HCT116 (cell line): Measurements from ENCODE around the gene ALDH1A1. TPM values are rescaled to one million over a fixed set of nuclear protein-coding genes. Genes with fewer than 3 reads are reported as not detected.

Experiments used
- ATAC-seq: fragments of 200-7000 bp; cut with Tn5 transposase; 2 replicates; pipeline ENCODE4 v1.9.1; 2020; ENCODE audit warnings: mild to moderate bottlenecking, moderate library complexity
- BruUV-seq: library from RNA; stranded (reverse); fragments of 400-500 nt; replicated peaks from 2 replicates; lab custom pipeline; 2021; lab: Mats Ljungman, UMichigan
- CTCF ChIA-PET: fragments of 300-600 bp; sonication (Branson Sonifier 250); formaldehyde crosslinking; loops from one replicate; lab custom pipeline; 2021; ENCODE audit warnings: antibody characterized with exemption; lab: Charles Lee
- POLR2A ChIA-PET: fragments of 300-600, 350-600 bp; sonication (Branson Sonifier 250); formaldehyde crosslinking; loops from one replicate; lab custom pipeline; 2021; ENCODE audit warnings: antibody characterized with exemption; lab: Charles Lee
- RAD21 ChIA-PET, 2 experiments: fragments of 300-600 bp; sonication (Branson Sonifier 250); formaldehyde crosslinking; loops; one replicate each; lab custom pipeline; 2023; ENCODE audit warnings: low total read pairs in 2 of 2; ENCODE audit not compliant: uncharacterized antibody in 2 of 2, unreplicated experiment in 2 of 2, low non-redundant PET in 1 of 2; lab: Charles Lee
- DNase-seq: peaks from one replicate; pipeline ENCODE4 v3.0.0-alpha.2; 2010; ENCODE audit warnings: low read depth, low spot score
- H2AFZ ChIP-seq: fragments of 200-600 bp; shearing (Covaris generic), sonication (generic); 2 replicates; pipeline ENCODE4 v1.6.1; 2017; ENCODE audit warnings: low read depth, mixed run types, mixed read lengths, antibody characterized with exemption, low read length; ENCODE audit not compliant: poor library complexity, severe bottlenecking
- H3K27ac ChIP-seq: 2 replicates; pipeline ENCODE4 v1.5.1; 2012; ENCODE audit warnings: low read depth, low read length
- H3K27me3 ChIP-seq: fragments of 200-600 bp; sonication (generic); 2 replicates; pipeline ENCODE4 v1.6.1; 2016; ENCODE audit warnings: mixed run types, low read length, mixed read lengths; ENCODE audit not compliant: insufficient read depth
- H3K36me3 ChIP-seq, 2 experiments: fragments of 200-500 bp in 1 of 2; fragments of 200-600 bp in 1 of 2; sonication (Bioruptor generic) in 1 of 2; sonication (generic) in 1 of 2; 2 replicates each; pipeline versions ENCODE4 v1.5.1 to v1.6.1; 2014 to 2016; ENCODE audit warnings: low read length in 2 of 2, inconsistent platforms in 1 of 2, mixed read lengths in 1 of 2, mixed run types in 1 of 2; ENCODE audit not compliant: insufficient read depth in 2 of 2, control insufficient read depth in 1 of 2
- H3K4me1 ChIP-seq, 2 experiments: fragments of 200-600 bp in 1 of 2; sonication (generic) in 1 of 2; 2 replicates each; pipeline versions ENCODE4 v1.5.1 to v1.6.1; 2012 to 2017; ENCODE audit warnings: low read length in 2 of 2, inconsistent platforms in 1 of 2, mild to moderate bottlenecking in 1 of 2, mixed read lengths in 1 of 2, mixed run types in 1 of 2, moderate library complexity in 1 of 2; ENCODE audit not compliant: insufficient read depth in 2 of 2, control insufficient read depth in 1 of 2
- H3K4me2 ChIP-seq: fragments of 200-600 bp; sonication (generic); 2 replicates; pipeline ENCODE4 v1.6.1; 2017; ENCODE audit warnings: mixed run types, low read length, mixed read lengths
- H3K4me3 ChIP-seq, 2 experiments: fragments of 200-600 bp in 1 of 2; sonication (generic) in 1 of 2; replicated peaks in 1 of 2; 2 replicates each; pipeline ENCODE4 v1.5.1; 2011 to 2016; ENCODE audit warnings: low read length in 2 of 2, control low read depth in 1 of 2, low read depth in 1 of 2, mild to moderate bottlenecking in 1 of 2, mixed read lengths in 1 of 2, mixed run types in 1 of 2
- H3K79me2 ChIP-seq: fragments of 200-600 bp; sonication (generic); 2 replicates; pipeline ENCODE4 v1.6.1; 2017; ENCODE audit warnings: mild to moderate bottlenecking, mixed run types, low read length, moderate library complexity, mixed read lengths; ENCODE audit not compliant: insufficient read depth
- H3K9ac ChIP-seq: fragments of 200-600 bp; sonication (generic); 2 replicates; pipeline ENCODE4 v1.6.1; 2016; ENCODE audit warnings: low read length, mixed read lengths
- H3K9me2 ChIP-seq: fragments of 200-600 bp; sonication (generic), shearing (Covaris generic); 2 replicates; pipeline ENCODE4 v1.6.1; 2017; ENCODE audit warnings: mixed run types, mild to moderate bottlenecking, moderate library complexity; ENCODE audit not compliant: insufficient read depth
- H3K9me3 ChIP-seq, 2 experiments: fragments of 200-500 bp in 1 of 2; fragments of 200-600 bp in 1 of 2; sonication (Bioruptor generic) in 1 of 2; sonication (generic) in 1 of 2; 2 replicates each; pipeline ENCODE4 v1.6.1; 2014 to 2017; ENCODE audit warnings: low read length in 2 of 2, mixed read lengths in 2 of 2, inconsistent platforms in 1 of 2, low read depth in 1 of 2, mild to moderate bottlenecking in 1 of 2, mixed run types in 1 of 2, moderate library complexity in 1 of 2; ENCODE audit not compliant: control insufficient read depth in 1 of 2, insufficient read depth in 1 of 2
- H4K20me1 ChIP-seq: fragments of 200-600 bp; sonication (generic), shearing (Covaris generic); 2 replicates; pipeline ENCODE4 v1.6.1; 2017; ENCODE audit warnings: mixed run types, mild to moderate bottlenecking, moderate library complexity; ENCODE audit not compliant: insufficient read depth
- EZH2 ChIP-seq: fragments of 200-600 bp; sonication (generic); IDR thresholded peaks from 2 replicates; pipeline ENCODE4 v1.6.1; 2017; ENCODE audit warnings: antibody characterized with exemption, mixed run types
- POLR2A ChIP-seq: IDR thresholded peaks from 2 replicates; pipeline ENCODE4 v1.7.0; 2011; ENCODE audit warnings: borderline replicate concordance; ENCODE audit not compliant: insufficient read depth, insufficient read length; ENCODE audit errors: extremely low read depth
- RAD21 ChIP-seq: IDR thresholded peaks from 2 replicates; pipeline ENCODE4 v1.6.1; 2012; ENCODE audit warnings: low read depth, mild to moderate bottlenecking
- SIN3A ChIP-seq: IDR thresholded peaks from 2 replicates; pipeline ENCODE4 v1.6.1; 2012; ENCODE audit warnings: low read depth
- YY1 ChIP-seq: IDR thresholded peaks from 2 replicates; pipeline ENCODE4 v1.6.1; 2011; ENCODE audit warnings: low read length, low read depth, moderate library complexity, mild to moderate bottlenecking; ENCODE audit not compliant: insufficient replicate concordance; ENCODE audit errors: extremely low read depth
- ZFX ChIP-seq: fragments of 450-650 bp; IDR thresholded peaks from 2 replicates; pipeline ENCODE4 v1.6.1; 2017
- ZNF274 ChIP-seq: fragments of 200-500 bp; sonication (Bioruptor generic); IDR thresholded peaks from 2 replicates; pipeline ENCODE4 v1.6.1; 2014; ENCODE audit warnings: mild to moderate bottlenecking, low read depth, low read length, inconsistent platforms
- intact Hi-C: fragments of 100-400 bp; cut with micrococcal nuclease; formaldehyde crosslinking; loops from 2 replicates; pipeline ENCODE4 v1.10.0; 2022
- total RNA-seq: library from RNA; stranded (reverse); gene quantifications from one replicate; pipeline ENCODE4 v1.2.1, GENCODE V29; 2021; ENCODE audit not compliant: unreplicated experiment
- TF ChIP-seq, protein P1 (sequence below): IDR thresholded peaks from 2 replicates; pipeline ENCODE4 v1.6.1; 2011; ENCODE audit warnings: mild to moderate bottlenecking, low read length, moderate library complexity; ENCODE audit not compliant: insufficient replicate concordance; ENCODE audit errors: extremely low read depth
- TF ChIP-seq, protein P2 (sequence below): IDR thresholded peaks from 2 replicates; pipeline ENCODE4 v1.6.1; 2012; ENCODE audit warnings: low read depth
- TF ChIP-seq, protein P3 (sequence below): IDR thresholded peaks from 2 replicates; pipeline ENCODE4 v1.6.1; 2012

Gene ALDH1A1
- total RNA-seq, 1 experiment from 2014 or later: 0.44 TPM

DNA sequence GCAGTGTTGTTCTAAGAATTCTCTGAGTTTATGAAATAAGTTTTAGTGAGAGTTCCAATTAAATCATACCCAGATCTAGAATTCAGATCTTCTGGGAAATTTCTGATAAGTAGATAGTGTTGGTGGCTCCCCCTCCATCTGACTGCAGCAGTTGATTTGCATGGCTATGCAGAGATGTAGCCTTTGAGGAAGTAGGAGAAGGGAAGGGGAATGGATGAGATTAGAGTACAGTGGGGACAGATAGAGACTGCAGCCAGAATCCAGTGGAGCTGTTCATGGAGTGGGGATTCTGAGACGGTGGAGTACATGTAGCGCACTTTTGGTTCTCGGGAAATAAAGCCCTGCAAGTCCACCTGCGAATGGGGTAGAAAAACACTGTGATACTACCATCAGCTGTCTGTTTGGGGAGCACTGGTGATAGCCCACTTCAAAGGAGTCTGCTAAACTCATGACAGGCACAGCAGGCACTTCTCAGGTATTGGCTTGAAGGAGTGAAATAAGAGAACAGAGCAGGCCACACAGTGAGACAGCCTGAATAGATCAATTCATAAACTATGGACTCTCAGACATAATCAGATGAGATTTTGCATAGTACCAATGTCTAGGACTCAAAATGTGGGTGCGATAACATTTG, 96.8 kb downstream of the ALDH1A1 start:
- no TSS peak for BruUV-seq
- intact Hi-C loops: loop anchor here (2.0 to 5.0 kb wide), 5 partner anchors 21 to 341 kb away; no protein-coding TSS in a partner anchor
- H3K79me2 ChIP-seq: no peaks in the 10 kb centered on the region
- CTCF ChIA-PET: interaction anchor here (0.8 to 4.6 kb wide), 5 partner anchors 14 to 344 kb away, joined by 3 to 46 read pairs (median 17); no protein-coding TSS in a partner anchor
- H3K36me3 ChIP-seq: no peaks in the 10 kb centered on the region
- ATAC-seq (no peak), DNase-seq (no peak)
- H2AFZ ChIP-seq: peak overlapping the region; percentile 92
- no peaks in the 10 kb centered on the region for H3K9me3 ChIP-seq
- no peaks in the 10 kb centered on the region for H3K9me2 ChIP-seq
- no peak overlapping the region for H3K9ac ChIP-seq
- RAD21 ChIA-PET: no interaction called here
- TF ChIP-seq EZH2 (no peak), ZFX (no peak), YY1 (no peak), ZNF274 (no peak), SIN3A (no peak), RAD21 (no peak), POLR2A (no peak)
- TF ChIP-seq, protein P1, sequence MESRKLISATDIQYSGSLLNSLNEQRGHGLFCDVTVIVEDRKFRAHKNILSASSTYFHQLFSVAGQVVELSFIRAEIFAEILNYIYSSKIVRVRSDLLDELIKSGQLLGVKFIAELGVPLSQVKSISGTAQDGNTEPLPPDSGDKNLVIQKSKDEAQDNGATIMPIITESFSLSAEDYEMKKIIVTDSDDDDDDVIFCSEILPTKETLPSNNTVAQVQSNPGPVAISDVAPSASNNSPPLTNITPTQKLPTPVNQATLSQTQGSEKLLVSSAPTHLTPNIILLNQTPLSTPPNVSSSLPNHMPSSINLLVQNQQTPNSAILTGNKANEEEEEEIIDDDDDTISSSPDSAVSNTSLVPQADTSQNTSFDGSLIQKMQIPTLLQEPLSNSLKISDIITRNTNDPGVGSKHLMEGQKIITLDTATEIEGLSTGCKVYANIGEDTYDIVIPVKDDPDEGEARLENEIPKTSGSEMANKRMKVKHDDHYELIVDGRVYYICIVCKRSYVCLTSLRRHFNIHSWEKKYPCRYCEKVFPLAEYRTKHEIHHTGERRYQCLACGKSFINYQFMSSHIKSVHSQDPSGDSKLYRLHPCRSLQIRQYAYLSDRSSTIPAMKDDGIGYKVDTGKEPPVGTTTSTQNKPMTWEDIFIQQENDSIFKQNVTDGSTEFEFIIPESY: no peak
- TF ChIP-seq, protein P2, sequence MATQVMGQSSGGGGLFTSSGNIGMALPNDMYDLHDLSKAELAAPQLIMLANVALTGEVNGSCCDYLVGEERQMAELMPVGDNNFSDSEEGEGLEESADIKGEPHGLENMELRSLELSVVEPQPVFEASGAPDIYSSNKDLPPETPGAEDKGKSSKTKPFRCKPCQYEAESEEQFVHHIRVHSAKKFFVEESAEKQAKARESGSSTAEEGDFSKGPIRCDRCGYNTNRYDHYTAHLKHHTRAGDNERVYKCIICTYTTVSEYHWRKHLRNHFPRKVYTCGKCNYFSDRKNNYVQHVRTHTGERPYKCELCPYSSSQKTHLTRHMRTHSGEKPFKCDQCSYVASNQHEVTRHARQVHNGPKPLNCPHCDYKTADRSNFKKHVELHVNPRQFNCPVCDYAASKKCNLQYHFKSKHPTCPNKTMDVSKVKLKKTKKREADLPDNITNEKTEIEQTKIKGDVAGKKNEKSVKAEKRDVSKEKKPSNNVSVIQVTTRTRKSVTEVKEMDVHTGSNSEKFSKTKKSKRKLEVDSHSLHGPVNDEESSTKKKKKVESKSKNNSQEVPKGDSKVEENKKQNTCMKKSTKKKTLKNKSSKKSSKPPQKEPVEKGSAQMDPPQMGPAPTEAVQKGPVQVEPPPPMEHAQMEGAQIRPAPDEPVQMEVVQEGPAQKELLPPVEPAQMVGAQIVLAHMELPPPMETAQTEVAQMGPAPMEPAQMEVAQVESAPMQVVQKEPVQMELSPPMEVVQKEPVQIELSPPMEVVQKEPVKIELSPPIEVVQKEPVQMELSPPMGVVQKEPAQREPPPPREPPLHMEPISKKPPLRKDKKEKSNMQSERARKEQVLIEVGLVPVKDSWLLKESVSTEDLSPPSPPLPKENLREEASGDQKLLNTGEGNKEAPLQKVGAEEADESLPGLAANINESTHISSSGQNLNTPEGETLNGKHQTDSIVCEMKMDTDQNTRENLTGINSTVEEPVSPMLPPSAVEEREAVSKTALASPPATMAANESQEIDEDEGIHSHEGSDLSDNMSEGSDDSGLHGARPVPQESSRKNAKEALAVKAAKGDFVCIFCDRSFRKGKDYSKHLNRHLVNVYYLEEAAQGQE: no peak
- TF ChIP-seq, protein P3, sequence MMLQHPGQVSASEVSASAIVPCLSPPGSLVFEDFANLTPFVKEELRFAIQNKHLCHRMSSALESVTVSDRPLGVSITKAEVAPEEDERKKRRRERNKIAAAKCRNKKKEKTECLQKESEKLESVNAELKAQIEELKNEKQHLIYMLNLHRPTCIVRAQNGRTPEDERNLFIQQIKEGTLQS: no peak
- POLR2A ChIA-PET: no interaction called here
- no peak overlapping the region for H3K4me2 ChIP-seq
- H3K27ac ChIP-seq: no peak overlapping the region
- peaks cover 8 to 21% of the 10 kb centered on the region in 2 experiments; a peak in 3 of 4 replicates for H3K4me1 ChIP-seq
- H3K4me3 ChIP-seq: no peak overlapping the region
- no peaks in the 10 kb centered on the region for H3K27me3 ChIP-seq
- H4K20me1 ChIP-seq: no peaks in the 10 kb centered on the region
